Stimulated activated CD8-positive, alpha-beta memory T cell treated with anti-CD3 and anti-CD28 coated beads, Interleukin-4, amount 100 ng/mL, for 24 hours (primary cell): Measurements from ENCODE around the gene MYF5.

Experiments used
- DNase-seq: peaks from one replicate; pipeline ENCODE4 v3.0.0-alpha.2; 2020; ENCODE audit warnings: low read depth

MYF5 gene

GRCh38 chr12:80766210-80766609, 49.5 kb downstream of the MYF5 start:
- no peak for DNase-seq

GRCh38 chr12:80766897-80767296, 50.2 kb downstream of the MYF5 start:
- no peak for DNase-seq
